ENCODE data around the gene DCAF12L2. TPM values are rescaled to one million over a fixed set of nuclear protein-coding genes. Genes with fewer than 3 reads are reported as not detected.
"Not testable (repeated sequence)": the region's sequence is repeated elsewhere in the genome, so short reads cannot be mapped to it uniquely, and the experiment has no call there.

Gene DCAF12L2
- 1.1 and 1.3 TPM in 2 replicates for total RNA-seq
- long read RNA-seq, partial matches to known transcripts: 2 of 20 reads
- long read RNA-seq, other reads (novel, unspliced or antisense): 18 of 20 reads

DNA sequence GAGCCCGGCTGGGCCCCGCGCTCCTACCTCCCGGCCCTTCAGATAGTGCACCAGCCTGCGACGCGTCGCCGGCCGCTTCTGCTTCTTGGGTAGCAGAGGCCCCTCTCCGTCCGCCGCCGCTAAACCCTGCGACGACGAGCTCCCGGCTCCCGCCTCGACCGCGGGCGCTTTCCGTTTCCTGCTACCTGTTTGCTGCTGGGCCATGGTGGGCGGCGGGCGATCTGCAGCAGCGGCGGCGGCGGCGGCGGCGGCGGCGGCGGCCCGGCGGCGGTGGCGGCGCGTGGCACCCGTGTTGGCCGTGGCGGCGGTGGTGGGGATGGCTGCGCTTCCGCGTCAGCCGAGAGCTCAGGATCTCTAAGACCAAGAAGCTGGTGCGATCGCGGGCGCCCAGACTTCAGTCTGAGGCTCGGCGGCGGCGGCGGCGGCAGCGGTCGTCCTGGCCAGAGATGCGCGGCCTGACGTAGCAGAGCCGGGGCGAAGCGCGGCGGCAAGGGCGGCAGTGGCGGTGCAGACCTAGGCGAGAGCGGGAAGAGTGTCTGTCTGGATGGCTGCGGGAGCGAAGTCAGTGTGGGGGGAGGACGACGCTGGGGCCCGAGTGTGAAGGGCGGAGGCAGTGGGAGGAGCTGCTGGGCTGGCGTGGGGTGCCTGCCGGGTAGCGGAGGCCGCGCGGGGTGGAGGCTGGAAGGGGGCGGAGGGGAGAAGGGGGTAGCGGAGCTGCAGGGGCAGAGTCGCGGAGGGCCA, at the start of gene DCAF12L2:
Gene DCAF12L2, minus strand, starts transcription at position 569 of the 741 bp plus-strand sequence. Its CDS starts 365 bp downstream, at position 204.
- TF ChIP-seq, protein P1, sequence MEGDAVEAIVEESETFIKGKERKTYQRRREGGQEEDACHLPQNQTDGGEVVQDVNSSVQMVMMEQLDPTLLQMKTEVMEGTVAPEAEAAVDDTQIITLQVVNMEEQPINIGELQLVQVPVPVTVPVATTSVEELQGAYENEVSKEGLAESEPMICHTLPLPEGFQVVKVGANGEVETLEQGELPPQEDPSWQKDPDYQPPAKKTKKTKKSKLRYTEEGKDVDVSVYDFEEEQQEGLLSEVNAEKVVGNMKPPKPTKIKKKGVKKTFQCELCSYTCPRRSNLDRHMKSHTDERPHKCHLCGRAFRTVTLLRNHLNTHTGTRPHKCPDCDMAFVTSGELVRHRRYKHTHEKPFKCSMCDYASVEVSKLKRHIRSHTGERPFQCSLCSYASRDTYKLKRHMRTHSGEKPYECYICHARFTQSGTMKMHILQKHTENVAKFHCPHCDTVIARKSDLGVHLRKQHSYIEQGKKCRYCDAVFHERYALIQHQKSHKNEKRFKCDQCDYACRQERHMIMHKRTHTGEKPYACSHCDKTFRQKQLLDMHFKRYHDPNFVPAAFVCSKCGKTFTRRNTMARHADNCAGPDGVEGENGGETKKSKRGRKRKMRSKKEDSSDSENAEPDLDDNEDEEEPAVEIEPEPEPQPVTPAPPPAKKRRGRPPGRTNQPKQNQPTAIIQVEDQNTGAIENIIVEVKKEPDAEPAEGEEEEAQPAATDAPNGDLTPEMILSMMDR (IDR thresholded peaks at IDR 0.05; ENCODE audit: unreplicated experiment): no peak
- DNase-seq (ENCODE audit: low spot score, unreplicated experiment): peak; percentile 10
- peaks cover 2% of the 10 kb centered on the region for H3K36me3 Mint-ChIP-seq (ENCODE audit: insufficient read depth)

DNA sequence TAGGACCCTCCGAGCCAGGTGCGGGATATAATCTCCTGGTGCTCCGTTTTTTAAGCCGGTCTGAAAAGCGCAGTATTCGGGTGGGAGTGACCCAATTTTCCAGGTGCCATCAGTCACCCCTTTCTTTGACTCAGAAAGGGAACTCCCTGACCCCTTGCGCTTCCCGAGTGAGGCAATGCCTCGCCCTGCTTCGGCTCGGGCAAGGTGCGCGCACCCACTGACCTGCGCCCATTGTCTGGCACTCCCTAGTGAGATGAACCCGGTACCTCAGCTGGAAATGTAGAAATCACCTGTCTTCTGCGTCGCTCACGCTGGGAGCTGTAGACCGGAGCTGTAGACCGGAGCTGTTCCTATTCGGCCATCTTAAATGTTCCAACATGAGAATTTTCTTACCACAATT, 24.8 kb upstream of the DCAF12L2 start:
- not testable (repeated sequence) for H3K4me3 Mint-ChIP-seq (ENCODE audit: low read depth); H3K27me3 Mint-ChIP-seq; H3K4me1 Mint-ChIP-seq (ENCODE audit: low read depth); H3K27ac Mint-ChIP-seq; DNase-seq (ENCODE audit: low spot score, unreplicated experiment)
- Mint-ChIP-seq H3K36me3 (ENCODE audit: insufficient read depth) (peaks cover 14% of the 10 kb centered on the region), H3K9me3 (ENCODE audit: low read depth) (peaks cover 14% of the 10 kb centered on the region)

More for the DNA sequence above, at the start of gene DCAF12L2:
- peaks cover 16% of the 10 kb centered on the region for H3K27me3 Mint-ChIP-seq
- H3K4me3 Mint-ChIP-seq (ENCODE audit: low read depth): peak within 1 kb of the TSS; percentile 74
- H3K9me3 Mint-ChIP-seq (ENCODE audit: low read depth): peaks cover 6% of the 10 kb centered on the region
- no peaks in the 10 kb centered on the region for H3K4me1 Mint-ChIP-seq (ENCODE audit: low read depth)
- no peak within 1 kb of the TSS for H3K27ac Mint-ChIP-seq

DNA sequence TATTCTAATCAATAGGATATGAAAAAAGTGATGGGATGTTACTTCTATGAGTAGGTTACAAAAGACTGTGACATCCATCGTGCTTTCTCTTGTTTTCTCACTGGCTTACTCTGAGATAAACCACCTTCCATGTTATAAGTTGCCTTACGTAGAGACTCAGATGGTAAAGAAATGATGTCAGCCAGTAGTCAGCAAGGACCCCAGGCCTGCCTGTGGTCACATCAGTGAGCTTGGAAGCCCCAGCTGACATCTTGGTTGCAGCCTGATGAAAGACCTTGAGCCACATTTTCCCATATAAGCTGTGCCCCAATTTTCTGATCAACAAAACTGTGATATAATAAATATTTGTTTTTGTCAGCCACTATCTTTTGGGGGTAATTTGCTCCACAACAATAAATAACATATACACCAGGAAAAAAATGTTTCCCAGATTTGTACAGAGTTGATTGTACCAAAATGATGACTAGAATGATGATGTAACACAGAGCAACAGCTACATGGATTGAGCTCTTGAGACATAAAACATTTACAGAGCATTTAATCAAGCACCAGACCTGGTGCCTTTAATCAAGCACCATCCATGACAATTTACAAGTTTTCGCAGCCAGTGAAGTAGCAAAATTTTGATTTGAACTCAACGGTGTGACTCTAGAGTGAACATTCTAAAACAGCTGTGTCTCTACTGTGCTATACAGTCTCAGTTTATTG, 11.2 kb upstream of the DCAF12L2 start:
- no peaks in the 10 kb centered on the region for H3K4me1 Mint-ChIP-seq (ENCODE audit: low read depth)
- H3K36me3 Mint-ChIP-seq (ENCODE audit: insufficient read depth): no peaks in the 10 kb centered on the region

DNA sequence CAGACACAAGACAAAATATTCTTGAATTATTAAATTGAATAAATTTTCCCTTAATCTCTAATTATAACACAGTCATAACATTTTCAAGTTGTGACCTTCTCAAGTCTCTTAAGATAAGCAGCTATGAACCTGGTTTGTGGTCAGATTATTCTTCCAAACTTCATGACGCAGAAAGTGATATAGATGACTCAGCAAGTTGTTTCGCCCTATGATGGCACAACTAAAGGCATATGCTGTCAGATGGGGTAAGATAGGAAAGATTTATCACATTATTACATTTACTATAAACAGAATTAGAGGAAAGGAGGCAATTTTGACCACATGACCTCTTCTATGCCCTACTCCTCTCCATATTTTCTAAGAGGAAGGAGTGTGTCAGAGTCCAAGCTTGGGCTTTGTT, 4.6 kb upstream of the DCAF12L2 start:
- TF ChIP-seq, protein P1 (IDR thresholded peaks at IDR 0.05; ENCODE audit: unreplicated experiment): no peak
- no peak for DNase-seq (ENCODE audit: low spot score, unreplicated experiment)
- H3K4me1 Mint-ChIP-seq (ENCODE audit: low read depth): no peaks in the 10 kb centered on the region
- H3K36me3 Mint-ChIP-seq (ENCODE audit: insufficient read depth): no peaks in the 10 kb centered on the region
- H3K27me3 Mint-ChIP-seq: peaks cover 10% of the 10 kb centered on the region
- H3K27ac Mint-ChIP-seq: no peak overlapping the region
- no peaks in the 10 kb centered on the region for H3K9me3 Mint-ChIP-seq (ENCODE audit: low read depth)
- no peak overlapping the region for H3K4me3 Mint-ChIP-seq (ENCODE audit: low read depth)

More for the DNA sequence above, 11.2 kb upstream of the DCAF12L2 start:
- TF ChIP-seq, protein P1 (IDR thresholded peaks at IDR 0.05; ENCODE audit: unreplicated experiment): no peak
- Mint-ChIP-seq H3K27ac (no peak overlapping the region), H3K4me3 (ENCODE audit: low read depth) (no peak overlapping the region), H3K9me3 (ENCODE audit: low read depth) (no peaks in the 10 kb centered on the region), H3K27me3 (no peaks in the 10 kb centered on the region)
- DNase-seq (ENCODE audit: low spot score, unreplicated experiment): no peak

DNA sequence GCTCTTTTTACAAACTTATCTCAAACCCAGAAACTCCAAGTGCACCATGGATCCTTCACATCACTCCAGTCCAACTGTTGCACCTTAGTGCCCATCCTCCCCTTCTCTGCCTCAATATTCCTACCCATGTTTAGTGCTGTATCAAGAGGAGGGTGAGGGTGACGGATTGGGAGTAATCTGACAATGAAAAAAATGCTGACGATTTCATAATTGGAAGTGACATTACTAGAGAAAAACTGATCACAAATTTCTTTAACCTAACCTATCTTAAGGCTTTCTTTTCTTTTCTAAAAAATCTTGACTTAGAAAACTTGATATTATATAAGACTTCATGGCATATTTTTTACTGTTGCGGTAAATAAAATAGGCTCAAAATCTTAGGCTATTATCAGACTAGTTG, 1.5 kb upstream of the DCAF12L2 start:
- Mint-ChIP-seq H3K27ac (no peak overlapping the region), H3K36me3 (ENCODE audit: insufficient read depth) (peaks cover 2% of the 10 kb centered on the region), H3K27me3 (peaks cover 16% of the 10 kb centered on the region), H3K9me3 (ENCODE audit: low read depth) (peaks cover 6% of the 10 kb centered on the region), H3K4me3 (ENCODE audit: low read depth) (peak overlapping the region; percentile 28), H3K4me1 (ENCODE audit: low read depth) (no peaks in the 10 kb centered on the region)
- TF ChIP-seq, protein P1 (IDR thresholded peaks at IDR 0.05; ENCODE audit: unreplicated experiment): no peak
- DNase-seq (ENCODE audit: low spot score, unreplicated experiment): no peak

Data from progenitor cell of endocrine pancreas (in vitro differentiated cells).